Suprapubic skin (tissue), 3 donors: ENCODE measurements around the gene IL17C.

ENCODE experiments used
- EP300 ChIP-seq: sonication (generic); formaldehyde crosslinking; IDR thresholded peaks from one replicate; pipeline ENCODE4 v1.6.1; 2017; ENCODE audit warnings: antibody characterized with exemption
- POLR2A ChIP-seq, 2 donors: fragments of 450-650 bp; IDR thresholded peaks; one replicate each; pipeline ENCODE4 v1.6.1; 2017; ENCODE audit warnings: antibody characterized with exemption in 2 of 2, mild to moderate bottlenecking in 2 of 2, moderate library complexity in 2 of 2
- TF ChIP-seq, protein P1 (sequence below), 2 donors: fragments of 200-600 bp in 1 of 2; fragments of 450-650 bp in 1 of 2; sonication (generic) in 1 of 2; IDR thresholded peaks; one replicate each; pipeline ENCODE4 v1.5.1; 2016 to 2019; ENCODE audit warnings: antibody characterized with exemption in 2 of 2, mild to moderate bottlenecking in 1 of 2, moderate library complexity in 1 of 2

- TF ChIP-seq, protein P1, sequence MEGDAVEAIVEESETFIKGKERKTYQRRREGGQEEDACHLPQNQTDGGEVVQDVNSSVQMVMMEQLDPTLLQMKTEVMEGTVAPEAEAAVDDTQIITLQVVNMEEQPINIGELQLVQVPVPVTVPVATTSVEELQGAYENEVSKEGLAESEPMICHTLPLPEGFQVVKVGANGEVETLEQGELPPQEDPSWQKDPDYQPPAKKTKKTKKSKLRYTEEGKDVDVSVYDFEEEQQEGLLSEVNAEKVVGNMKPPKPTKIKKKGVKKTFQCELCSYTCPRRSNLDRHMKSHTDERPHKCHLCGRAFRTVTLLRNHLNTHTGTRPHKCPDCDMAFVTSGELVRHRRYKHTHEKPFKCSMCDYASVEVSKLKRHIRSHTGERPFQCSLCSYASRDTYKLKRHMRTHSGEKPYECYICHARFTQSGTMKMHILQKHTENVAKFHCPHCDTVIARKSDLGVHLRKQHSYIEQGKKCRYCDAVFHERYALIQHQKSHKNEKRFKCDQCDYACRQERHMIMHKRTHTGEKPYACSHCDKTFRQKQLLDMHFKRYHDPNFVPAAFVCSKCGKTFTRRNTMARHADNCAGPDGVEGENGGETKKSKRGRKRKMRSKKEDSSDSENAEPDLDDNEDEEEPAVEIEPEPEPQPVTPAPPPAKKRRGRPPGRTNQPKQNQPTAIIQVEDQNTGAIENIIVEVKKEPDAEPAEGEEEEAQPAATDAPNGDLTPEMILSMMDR (IDR thresholded peaks at IDR 0.05): no peak
- no peak for TF ChIP-seq EP300
- no peak for TF ChIP-seq POLR2A (IDR thresholded peaks at IDR 0.05)
These were observed 46.3 kb downstream of the IL17C start for GRCh38 chr16:88684569-88685155.
